22Rv1 (cell line): Measurements from ENCODE around the gene RFT1.

ENCODE experiments used
- ZFX ChIP-seq: fragments of 450-650 bp; IDR thresholded peaks from 2 replicates; pipeline ENCODE4 v1.6.1; 2017; ENCODE audit warnings: antibody characterized with exemption, borderline replicate concordance
- TF ChIP-seq, protein P1 (sequence below): fragments of 450-650 bp; IDR thresholded peaks from 2 replicates; pipeline ENCODE4 v1.5.1; 2017; ENCODE audit warnings: mild to moderate bottlenecking

DNA sequence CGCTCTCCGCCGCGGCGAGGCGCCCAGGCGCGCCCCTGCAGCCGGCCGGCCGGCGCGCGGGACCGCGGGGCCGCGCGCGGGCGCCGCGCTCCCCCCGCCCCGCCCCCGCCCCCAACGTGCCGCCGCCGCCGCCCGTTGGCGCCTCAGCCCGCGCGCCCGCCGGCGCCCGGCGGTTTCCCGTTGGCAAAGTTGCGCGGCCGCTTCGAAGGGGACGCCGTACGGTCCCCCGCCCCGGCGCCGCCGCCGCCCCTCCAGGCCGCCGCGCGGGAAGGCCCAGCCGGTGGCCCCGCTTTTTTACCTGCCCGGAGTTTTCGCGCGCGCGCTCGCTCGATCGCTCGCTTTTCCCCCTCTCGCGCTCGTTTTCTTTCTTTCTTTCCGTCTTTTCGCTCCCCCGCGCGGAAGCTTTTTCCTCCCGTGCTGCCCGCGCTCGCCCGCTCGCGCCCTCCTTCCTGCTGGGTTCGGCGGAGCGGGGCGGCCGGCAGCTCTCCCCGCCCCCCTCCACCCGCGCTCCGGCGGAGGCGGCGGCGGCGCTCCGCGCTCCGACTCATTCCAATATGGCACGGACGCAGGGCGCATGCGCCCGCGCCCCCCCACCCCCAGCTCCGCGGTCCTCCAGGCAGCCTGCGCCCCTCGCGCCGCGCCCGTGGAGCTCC is 84.6 kb downstream of the RFT1 start, which contains the start of gene SFMBT1:
- TF ChIP-seq, protein P1, sequence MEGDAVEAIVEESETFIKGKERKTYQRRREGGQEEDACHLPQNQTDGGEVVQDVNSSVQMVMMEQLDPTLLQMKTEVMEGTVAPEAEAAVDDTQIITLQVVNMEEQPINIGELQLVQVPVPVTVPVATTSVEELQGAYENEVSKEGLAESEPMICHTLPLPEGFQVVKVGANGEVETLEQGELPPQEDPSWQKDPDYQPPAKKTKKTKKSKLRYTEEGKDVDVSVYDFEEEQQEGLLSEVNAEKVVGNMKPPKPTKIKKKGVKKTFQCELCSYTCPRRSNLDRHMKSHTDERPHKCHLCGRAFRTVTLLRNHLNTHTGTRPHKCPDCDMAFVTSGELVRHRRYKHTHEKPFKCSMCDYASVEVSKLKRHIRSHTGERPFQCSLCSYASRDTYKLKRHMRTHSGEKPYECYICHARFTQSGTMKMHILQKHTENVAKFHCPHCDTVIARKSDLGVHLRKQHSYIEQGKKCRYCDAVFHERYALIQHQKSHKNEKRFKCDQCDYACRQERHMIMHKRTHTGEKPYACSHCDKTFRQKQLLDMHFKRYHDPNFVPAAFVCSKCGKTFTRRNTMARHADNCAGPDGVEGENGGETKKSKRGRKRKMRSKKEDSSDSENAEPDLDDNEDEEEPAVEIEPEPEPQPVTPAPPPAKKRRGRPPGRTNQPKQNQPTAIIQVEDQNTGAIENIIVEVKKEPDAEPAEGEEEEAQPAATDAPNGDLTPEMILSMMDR = no peak
- TF ChIP-seq ZFX = no peak
